GM12801 (cell line): ENCODE results near the gene THRAP3.

Experiments
- CTCF ChIP-seq: IDR thresholded peaks from one replicate; pipeline ENCODE4 v1.5.1; 2011; ENCODE audit warnings: control low read depth; ENCODE audit not compliant: insufficient read length; ENCODE audit errors: extremely low read depth

Gene THRAP3

GRCh38 chr1:36274201-36274600, 50.0 kb downstream of the THRAP3 start:
- no peak for TF ChIP-seq CTCF

GRCh38 chr1:36276688-36277087, 52.4 kb downstream of the THRAP3 start:
- TF ChIP-seq CTCF = no peak

- TF ChIP-seq CTCF = no peak
Observed at GRCh38 chr1:36279110-36279788, 55.0 kb downstream of the THRAP3 start.

- TF ChIP-seq CTCF = no peak
Observed at GRCh38 chr1:36279789-36280296, 55.6 kb downstream of the THRAP3 start.

GRCh38 chr1:36284061-36284460, 59.8 kb downstream of the THRAP3 start:
- no peak for TF ChIP-seq CTCF

DNA sequence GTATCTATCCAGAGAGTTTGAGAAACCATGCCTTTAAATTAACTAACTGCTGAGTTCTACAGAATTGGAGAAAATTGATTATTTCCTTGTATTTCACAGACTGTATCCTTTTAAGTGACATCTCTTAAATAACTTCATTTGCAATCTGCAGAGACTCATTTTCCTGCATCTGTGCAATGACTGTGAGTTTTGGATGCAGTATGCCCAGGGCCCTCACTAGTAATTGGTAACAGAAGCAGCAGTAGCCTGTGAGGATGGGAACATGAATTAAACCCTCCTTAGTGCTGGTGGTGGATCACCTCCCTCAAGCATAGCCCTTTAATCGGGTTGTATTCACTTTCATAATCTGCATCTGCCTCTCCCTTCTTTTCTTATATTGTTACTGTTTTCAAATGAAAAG, 60.3 kb downstream of the THRAP3 start:
- no peak for TF ChIP-seq CTCF

GRCh38 chr1:36285443-36286101, 61.3 kb downstream of the THRAP3 start:
- no peak for TF ChIP-seq CTCF
